GM12864 (cell line): ENCODE data around the gene ARHGAP6.
"Not testable (repeated sequence)": the region's sequence is repeated elsewhere in the genome, so short reads cannot be mapped to it uniquely, and the experiment has no call there.

Source experiments
- DNase-seq: peaks from one replicate; pipeline ENCODE4 v3.0.0-alpha.2; 2011; ENCODE audit warnings: low read depth
- H3K4me3 ChIP-seq: 2 replicates; pipeline ENCODE4 v1.5.1; 2011; ENCODE audit warnings: mild to moderate bottlenecking, low read depth, low read length, control low read depth
- TF ChIP-seq, protein P1 (sequence below): IDR thresholded peaks from 2 replicates; pipeline ENCODE4 v1.5.1; 2011; ENCODE audit warnings: low read depth, mild to moderate bottlenecking, moderate library complexity, low read length, control low read depth, inconsistent platforms; ENCODE audit errors: missing control alignments

The ARHGAP6 gene

DNA sequence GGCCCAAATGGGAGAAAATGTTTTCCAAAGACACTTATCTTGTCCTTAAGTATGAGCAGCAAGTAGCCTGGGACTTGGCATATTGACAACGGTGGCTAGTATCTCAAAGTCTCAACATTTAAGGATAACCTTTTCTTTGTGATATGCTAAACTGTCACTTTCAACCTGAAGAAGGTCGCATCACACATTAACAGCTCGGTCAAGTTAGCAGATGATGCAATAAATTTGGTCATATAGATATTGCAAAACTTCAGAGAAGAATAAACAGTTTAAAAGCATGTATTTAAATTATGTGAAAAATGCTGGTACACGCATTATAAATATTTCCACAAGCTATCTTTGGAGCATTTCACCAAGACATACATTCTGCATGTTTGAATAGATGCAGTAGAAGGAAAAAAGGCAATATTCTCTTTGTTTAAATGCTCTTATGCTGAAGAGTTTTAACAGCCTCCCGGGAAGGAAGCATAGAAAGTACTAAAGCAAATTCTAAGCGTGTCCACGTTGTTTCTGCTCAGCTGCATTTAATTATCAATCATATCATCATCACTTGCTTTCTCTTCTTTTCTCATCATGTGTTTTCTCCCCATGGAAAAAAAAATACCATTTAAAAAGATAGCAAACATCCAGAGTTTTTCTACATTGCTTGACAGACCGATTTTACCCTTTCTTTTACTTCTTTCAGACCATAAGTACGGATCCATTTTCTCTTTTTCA, 24.2 kb downstream of the ARHGAP6 start:
- DNase-seq: no peak
- no peak overlapping the region for H3K4me3 ChIP-seq
- TF ChIP-seq, protein P1, sequence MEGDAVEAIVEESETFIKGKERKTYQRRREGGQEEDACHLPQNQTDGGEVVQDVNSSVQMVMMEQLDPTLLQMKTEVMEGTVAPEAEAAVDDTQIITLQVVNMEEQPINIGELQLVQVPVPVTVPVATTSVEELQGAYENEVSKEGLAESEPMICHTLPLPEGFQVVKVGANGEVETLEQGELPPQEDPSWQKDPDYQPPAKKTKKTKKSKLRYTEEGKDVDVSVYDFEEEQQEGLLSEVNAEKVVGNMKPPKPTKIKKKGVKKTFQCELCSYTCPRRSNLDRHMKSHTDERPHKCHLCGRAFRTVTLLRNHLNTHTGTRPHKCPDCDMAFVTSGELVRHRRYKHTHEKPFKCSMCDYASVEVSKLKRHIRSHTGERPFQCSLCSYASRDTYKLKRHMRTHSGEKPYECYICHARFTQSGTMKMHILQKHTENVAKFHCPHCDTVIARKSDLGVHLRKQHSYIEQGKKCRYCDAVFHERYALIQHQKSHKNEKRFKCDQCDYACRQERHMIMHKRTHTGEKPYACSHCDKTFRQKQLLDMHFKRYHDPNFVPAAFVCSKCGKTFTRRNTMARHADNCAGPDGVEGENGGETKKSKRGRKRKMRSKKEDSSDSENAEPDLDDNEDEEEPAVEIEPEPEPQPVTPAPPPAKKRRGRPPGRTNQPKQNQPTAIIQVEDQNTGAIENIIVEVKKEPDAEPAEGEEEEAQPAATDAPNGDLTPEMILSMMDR: no peak

DNA sequence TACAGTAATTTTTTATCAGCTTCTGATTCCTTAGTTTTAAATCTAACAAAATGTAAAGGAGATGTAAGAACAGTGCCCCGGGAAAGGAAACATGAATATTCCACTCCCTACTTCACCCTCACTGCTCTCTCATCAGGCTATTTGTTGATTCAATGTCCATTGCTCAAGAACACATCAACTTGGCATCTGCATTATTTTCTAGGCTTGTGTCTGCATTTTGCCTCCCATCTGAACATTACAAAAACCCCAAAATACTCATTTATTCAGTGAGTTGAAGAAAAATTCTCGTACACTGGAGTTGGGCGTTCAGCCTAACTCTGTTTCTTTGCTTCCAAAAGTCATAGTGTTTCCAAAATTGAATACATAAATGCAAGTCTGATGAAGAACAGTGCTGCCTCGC, 25.6 kb downstream of the ARHGAP6 start:
- H3K4me3 ChIP-seq: no peak overlapping the region
- TF ChIP-seq, protein P1: no peak
- no peak for DNase-seq

DNA sequence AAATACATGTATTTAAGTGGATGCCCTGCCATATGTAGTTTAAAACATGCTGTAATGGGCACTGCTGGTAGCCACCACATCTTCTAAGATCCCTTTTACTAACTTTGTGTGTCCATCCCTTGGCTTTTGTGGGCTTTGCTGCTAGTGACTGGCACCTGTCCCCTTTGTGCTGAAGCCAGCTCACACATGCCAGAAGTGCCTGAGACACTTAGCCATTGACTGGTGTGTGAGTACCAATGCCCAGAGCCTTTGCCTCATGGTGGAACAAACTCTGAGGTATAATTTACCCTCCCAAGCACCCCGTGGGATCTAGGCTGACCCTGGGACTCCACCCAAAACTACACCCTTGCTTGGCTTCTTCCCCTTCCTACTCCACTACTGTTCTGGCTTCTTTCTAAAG, 33.0 kb downstream of the ARHGAP6 start:
- H3K4me3 ChIP-seq: no peak overlapping the region
- no peak for DNase-seq
- TF ChIP-seq, protein P1: no peak

DNA sequence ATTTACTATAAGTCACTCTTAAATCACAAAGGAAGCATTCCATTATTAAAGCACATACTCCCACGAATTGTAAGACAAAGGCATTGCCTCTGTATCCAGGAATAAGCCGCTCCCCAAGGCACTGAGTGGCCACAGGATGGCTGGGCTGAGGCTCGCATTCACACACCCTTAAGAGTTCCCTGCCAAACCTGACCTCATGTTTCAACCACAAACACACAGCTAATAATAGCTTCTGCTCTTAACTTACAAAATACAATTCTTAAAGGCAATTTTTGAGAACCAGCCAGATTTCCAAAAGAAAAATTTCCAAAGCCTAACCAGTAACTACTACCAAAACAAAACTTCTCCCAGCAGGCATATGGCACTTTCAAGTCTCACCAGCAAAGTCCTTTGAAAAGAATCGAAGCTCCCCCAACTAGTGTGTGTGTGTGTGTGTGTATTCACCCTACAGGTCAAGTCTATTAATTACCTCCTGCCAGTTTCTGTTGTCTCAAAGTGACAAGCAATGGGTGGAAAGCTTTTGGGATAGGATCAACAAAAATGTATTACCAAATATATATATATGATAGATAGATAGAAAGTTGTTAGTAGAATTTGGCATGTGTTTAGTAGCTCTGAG, 36.0 kb downstream of the ARHGAP6 start:
- DNase-seq: no peak
- TF ChIP-seq, protein P1: no peak
- H3K4me3 ChIP-seq: no peak overlapping the region

DNA sequence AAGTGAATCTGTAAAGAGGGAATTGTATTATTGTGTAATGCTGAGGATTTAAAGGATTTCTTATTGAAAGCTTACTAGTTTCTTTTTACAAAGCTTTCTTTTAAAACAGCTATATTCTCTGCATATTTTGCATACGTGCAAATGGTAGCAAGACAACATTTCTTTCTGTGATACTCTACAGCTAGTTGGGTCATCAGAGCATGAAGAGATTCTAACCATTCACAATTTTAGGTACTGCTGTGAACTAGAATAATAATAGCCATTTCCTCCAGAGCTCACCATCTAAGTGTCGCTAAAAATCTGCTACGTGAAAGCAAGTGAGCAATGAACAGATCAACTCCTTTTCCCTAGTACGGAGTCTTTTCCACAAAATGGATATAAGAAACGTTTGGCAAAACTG, 37.3 kb downstream of the ARHGAP6 start:
- DNase-seq: no peak
- TF ChIP-seq, protein P1: no peak
- H3K4me3 ChIP-seq: no peak overlapping the region

DNA sequence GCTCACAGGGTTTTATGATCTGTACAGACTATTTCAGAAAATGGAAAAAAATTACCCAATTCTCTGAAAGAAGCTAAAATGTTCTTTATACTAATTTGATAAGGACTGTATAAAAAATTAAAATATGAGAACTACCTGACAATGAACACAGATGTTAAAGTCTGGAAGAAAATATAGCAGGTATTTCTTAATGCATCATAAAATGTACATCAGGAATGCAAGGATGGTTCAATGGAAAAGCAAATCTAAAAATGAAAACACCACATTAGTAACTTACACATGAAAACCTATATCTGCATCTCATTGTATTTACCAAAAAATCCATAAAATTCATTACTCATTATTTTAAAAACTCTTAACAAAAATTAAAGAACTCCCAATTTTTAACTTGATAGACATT, 39.4 kb downstream of the ARHGAP6 start:
- H3K4me3 ChIP-seq: no peak overlapping the region
- DNase-seq: no peak
- TF ChIP-seq, protein P1: no peak

DNA sequence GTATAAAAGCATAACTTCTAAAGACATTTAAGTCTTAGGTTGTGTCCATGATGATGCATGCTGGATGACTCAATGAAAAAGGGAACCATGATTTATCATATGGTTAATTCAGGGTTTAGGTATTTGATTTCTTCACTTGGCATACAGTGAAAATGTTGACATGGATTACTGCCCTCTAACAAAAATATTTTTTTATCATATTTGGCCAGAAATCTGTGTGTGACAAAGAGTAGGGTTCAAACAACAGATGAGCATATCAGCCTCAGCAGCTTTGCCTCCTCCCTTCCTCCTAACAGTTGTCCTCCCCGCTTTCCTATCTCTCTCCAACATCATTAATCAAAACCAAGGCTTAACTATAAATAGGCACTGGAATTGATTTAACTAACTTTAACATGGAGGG, 46.3 kb downstream of the ARHGAP6 start:
- no peak for DNase-seq
- H3K4me3 ChIP-seq: no peak overlapping the region
- TF ChIP-seq, protein P1: no peak

DNA sequence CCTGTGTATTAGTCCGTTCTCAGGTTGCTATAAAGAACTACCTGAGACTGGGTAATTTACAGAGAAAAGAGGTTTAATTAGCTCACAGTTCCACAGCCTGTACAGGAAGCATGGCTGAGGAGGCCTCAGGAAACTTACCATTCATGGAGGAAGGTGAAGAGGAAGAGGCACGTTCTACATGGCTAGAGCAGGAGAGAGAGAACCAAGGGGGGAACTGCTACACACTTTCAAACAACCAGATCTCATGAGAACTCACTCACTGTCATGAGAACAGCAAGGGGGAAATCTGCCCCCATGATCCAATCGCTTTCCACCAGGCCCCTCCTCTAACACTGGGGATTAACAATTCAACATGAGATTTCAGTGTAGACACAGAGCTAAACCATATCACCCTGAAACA, 51.5 kb downstream of the ARHGAP6 start:
- H3K4me3 ChIP-seq, DNase-seq: not testable (repeated sequence)
